Measurements from ENCODE around the gene CCDC192.

CCDC192 gene

GRCh38 chr5:127922603-127923002 lies 219.4 kb downstream of the CCDC192 start:
- no peak for DNase-seq (ENCODE audit: low read depth in 2 of 2)

GRCh38 chr5:127923804-127924570 lies 220.8 kb downstream of the CCDC192 start:
- no peak for DNase-seq (ENCODE audit: low read depth in 2 of 2)

- no peak for DNase-seq (ENCODE audit: low read depth in 2 of 2)
Measured at GRCh38 chr5:127924606-127925005, 221.4 kb downstream of the CCDC192 start.

- no peak for DNase-seq (ENCODE audit: low read depth in 2 of 2)
Measured at GRCh38 chr5:127925916-127926315, 222.7 kb downstream of the CCDC192 start.

- no peak for DNase-seq (ENCODE audit: low read depth in 2 of 2)
Measured at GRCh38 chr5:127926974-127927373, 223.8 kb downstream of the CCDC192 start.

- no peak for DNase-seq (ENCODE audit: low read depth in 2 of 2)
Measured at GRCh38 chr5:127928053-127928452, 224.9 kb downstream of the CCDC192 start.

GRCh38 chr5:127930311-127930710 lies 227.1 kb downstream of the CCDC192 start:
- no peak for DNase-seq (ENCODE audit: low read depth in 2 of 2)

GRCh38 chr5:127931396-127931795 lies 228.2 kb downstream of the CCDC192 start:
- DNase-seq (ENCODE audit: low read depth in 2 of 2), result no peak

GRCh38 chr5:127933348-127933747 lies 230.2 kb downstream of the CCDC192 start:
- no peak for DNase-seq (ENCODE audit: low read depth in 2 of 2)

- DNase-seq (ENCODE audit: low read depth in 2 of 2), result no peak
Measured at GRCh38 chr5:127934791-127935256, 231.6 kb downstream of the CCDC192 start.

- DNase-seq (ENCODE audit: low read depth in 2 of 2), result no peak
Measured at GRCh38 chr5:127935398-127935797, 232.2 kb downstream of the CCDC192 start.

GRCh38 chr5:127936439-127936972 lies 233.3 kb downstream of the CCDC192 start:
- peak in 1 of 2 donors; percentile 4 for DNase-seq (ENCODE audit: low read depth in 2 of 2)

- no peak for DNase-seq (ENCODE audit: low read depth in 2 of 2)
Measured at GRCh38 chr5:127938746-127939145, 235.6 kb downstream of the CCDC192 start.

GRCh38 chr5:127940854-127941253 lies 237.7 kb downstream of the CCDC192 start:
- DNase-seq (ENCODE audit: low read depth in 2 of 2), result no peak

- DNase-seq (ENCODE audit: low read depth in 2 of 2), result no peak
Measured at GRCh38 chr5:127941646-127942045, 238.5 kb downstream of the CCDC192 start.

GRCh38 chr5:127942246-127943060 lies 239.3 kb downstream of the CCDC192 start:
- DNase-seq (ENCODE audit: low read depth in 2 of 2), result no peak

GRCh38 chr5:127943061-127943371 lies 239.8 kb downstream of the CCDC192 start:
- no peak for DNase-seq (ENCODE audit: low read depth in 2 of 2)

- DNase-seq (ENCODE audit: low read depth in 2 of 2), result no peak
Measured at GRCh38 chr5:127944125-127944524, 240.9 kb downstream of the CCDC192 start.

GRCh38 chr5:127947941-127948340 lies 244.8 kb downstream of the CCDC192 start:
- DNase-seq (ENCODE audit: low read depth in 2 of 2), result no peak

- no peak for DNase-seq (ENCODE audit: low read depth in 2 of 2)
Measured at GRCh38 chr5:127950707-127951391, 247.7 kb downstream of the CCDC192 start.

- no peak for DNase-seq (ENCODE audit: low read depth in 2 of 2)
Measured at GRCh38 chr5:127951791-127952190, 248.6 kb downstream of the CCDC192 start.

GRCh38 chr5:127957183-127957582 lies 254.0 kb downstream of the CCDC192 start:
- DNase-seq (ENCODE audit: low read depth in 2 of 2), result no peak
